HG03039 (cell line): ENCODE results near the gene S100P.
"Not testable (repeated sequence)": the region's sequence is repeated elsewhere in the genome, so short reads cannot be mapped to it uniquely, and the experiment has no call there.

ENCODE experiments used
- ATAC-seq: cut with Tn5 transposase; IDR thresholded peaks from one replicate; pipeline ENCODE4 v1.9.1; 2021; ENCODE audit warnings: mild to moderate bottlenecking, moderate library complexity; ENCODE audit not compliant: unreplicated experiment

Gene S100P

DNA sequence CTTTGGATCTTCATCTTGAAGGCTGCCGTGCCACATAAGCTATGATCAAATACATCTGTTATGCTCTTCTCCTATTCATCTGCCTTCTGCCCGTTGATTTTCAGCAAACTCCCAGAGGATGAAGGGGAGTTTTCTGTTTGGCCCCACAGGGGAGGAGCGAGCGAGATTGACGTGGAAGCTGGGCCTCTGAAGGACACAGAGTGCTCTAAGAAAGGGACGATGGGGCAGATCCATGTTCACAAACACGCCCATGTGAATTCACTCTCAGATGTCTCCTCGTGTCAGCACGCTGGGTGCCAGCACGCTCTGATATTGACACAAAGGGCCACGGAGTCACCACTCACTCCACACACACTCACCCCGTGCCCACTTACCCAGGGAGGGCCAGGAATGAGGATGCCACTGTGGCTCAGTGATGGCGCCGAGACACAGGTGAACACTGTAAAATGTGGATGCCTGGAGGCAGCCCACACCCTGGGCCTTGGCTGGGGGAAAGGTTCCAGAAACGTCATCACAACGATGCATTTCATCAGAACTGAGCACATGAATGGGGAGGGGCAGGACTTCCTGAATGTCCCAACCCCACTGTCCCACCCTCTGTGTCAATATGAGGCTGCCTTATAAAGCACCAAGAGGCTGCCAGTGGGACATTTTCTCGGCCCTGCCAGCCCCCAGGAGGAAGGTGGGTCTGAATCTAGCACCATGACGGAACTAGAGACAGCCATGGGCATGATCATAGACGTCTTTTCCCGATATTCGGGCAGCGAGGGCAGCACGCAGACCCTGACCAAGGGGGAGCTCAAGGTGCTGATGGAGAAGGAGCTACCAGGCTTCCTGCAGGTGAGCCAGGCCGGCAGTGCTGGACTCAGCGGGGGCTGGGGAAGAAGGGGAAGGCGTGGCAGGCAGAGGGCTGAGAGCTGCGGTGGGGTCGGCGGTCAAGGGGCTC, at the start of gene S100P:
Gene S100P, plus strand, starts transcription at position 648 of the 946 bp plus-strand sequence. Its CDS starts 55 bp downstream, at position 703.
- no peak for ATAC-seq

DNA sequence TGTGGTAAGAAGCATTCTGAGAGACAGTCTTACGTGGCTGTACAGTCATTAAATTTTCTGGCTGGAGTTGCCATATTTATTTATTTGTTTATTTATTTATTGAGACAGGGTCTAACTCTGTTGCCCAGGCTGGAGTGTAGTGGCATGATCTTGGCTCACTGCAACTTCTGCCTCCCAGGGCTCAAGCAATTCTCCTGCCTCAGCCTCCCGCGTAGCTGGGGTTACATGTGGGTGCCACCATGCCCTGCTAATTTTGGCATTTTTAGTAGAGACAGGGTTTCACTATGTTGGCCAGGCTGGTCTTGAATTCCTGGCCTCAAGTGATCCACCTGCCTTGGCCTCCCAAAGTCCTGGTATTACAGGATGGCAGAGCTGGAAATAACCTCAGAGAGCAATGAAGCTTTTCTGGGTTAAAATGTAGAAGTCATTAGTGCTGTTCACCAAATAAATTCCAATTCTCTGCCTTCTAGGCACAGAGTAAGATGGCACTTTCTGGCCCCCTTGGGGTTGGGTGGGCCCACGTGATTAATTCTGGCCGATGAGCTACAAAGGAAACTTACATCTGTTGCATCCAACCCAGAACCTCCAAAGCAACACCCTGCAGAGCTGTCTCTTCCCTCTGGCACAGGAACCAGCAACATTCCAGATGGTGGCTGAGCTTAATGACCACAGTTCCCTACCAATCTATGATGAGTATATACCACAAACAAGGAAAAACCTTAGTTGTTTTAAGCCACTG, 48.7 kb upstream of the S100P start:
- no peak for ATAC-seq

DNA sequence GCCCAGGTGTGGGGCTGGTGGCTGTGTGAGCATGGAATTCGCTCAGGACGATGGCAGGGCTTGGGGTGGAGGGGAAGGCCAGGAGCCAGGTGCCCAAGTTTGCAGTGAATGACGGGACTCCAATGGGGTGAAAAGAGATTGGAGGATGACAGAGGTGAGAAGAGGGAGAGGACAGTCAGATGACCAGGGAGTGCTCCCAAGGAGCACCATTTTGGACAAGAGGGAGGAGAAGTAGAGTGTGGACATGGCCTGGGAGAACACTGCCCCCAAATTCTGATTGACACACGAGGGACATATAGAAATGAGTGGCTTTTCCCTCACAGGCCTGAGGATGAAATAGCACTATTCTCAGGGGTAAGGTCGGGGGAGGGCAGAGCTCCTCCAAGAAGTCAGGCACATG, 46.5 kb upstream of the S100P start:
- no peak for ATAC-seq

DNA sequence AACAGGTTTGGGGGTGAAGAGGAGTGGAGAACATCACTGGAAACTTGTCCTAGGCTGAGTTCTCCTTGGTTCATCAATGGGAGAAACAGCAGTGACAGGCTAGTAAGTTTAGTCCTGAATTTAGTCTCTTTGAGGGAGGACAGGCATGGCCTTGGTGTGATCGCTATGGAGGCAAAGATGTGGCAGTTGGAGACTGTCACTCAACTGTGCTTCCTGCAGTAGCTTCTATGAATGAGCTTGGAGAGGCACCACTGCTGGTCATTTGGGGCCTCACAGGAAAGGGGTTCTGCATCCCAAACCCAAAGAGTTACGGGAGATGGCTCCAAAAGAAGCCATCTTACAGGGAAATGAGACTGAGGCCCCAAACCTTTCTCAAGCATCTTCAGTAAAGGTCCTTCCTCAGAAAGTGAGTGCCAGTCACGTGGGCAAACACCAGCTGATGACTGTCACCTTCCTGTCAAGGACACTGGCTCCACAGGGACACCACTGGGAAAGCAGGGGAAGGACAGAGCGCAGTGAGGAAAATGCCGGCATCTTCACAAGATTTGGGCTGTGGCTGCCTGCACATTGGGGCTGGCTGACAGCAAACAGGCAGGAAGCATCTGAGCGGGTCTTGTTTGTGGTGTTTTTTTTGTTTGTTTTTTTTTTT, 46.0 kb upstream of the S100P start:
- no peak for ATAC-seq

DNA sequence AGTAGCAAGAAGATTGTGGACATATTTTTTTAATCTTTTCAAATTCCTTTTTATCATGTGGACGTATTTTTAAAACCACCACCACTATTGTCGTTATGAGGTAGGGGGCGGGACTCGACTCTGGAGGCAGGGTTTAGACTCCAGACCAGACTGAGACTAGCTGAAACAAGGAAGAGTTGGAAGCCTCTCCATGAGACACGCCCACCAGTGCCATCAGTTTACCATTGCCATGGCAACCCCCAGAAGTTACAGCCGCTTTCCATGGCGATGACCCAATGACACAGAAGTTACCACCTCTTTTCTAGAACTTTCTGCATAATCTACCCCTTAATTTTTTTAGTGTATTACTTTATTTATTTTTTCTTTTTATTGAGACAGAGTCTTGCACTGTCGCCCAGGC, 44.5 kb upstream of the S100P start:
- ATAC-seq, result no peak

DNA sequence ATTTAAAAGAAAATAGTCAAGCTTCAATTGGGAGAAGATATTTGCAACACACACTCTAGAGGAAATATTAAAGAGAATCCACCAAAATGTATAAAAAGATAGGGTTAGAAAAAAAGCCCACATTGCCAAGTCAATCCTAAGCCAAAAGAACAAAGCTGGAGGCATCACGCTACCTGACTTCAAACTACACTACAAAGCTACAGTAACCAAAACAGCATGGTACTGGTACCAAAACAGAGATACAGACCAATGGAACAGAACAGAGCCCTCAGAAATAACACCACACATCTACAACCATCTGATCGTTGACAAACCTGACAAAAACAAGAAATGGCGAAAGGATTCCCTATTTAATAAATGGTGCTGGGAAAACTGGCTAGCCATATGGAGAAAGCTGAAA, 39.5 kb upstream of the S100P start:
- not testable (repeated sequence) for ATAC-seq

DNA sequence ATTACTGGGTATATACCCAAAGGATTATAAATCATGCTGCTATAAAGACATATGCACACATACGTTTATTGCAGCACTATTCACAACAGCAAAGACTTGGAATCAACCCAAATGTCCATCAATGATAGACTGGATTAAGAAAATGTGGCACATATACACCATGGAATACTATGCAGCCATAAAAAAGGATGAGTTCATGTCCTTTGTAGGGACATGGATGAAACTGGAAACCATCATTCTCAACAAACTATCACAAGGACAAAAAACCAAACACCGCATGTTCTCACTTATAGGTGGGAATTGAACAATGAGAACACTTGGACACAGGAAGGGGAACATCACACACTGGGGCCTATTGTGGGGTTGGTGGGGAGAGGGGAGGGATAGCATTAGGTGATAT, 38.4 kb upstream of the S100P start:
- not testable (repeated sequence) for ATAC-seq

DNA sequence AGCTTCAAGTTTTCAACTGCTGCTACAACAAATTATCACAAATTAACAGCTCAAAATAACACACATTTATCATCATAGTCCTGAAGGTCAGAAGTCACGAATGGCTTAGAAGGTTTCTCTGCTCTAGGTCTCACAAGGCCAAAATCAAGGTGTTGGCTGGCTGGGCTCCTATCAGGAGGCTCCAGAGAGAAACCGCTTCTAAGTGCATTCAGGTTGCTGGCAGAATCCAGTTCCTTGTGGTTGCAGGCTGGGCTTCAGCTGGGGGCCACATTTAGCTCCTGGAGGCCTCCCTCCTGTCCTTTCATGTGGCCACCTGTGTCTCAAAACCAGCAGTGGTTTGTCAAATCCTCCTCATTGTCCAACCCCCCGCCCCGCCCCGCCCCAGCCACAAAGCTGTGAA, 37.8 kb upstream of the S100P start:
- ATAC-seq, result no peak

DNA sequence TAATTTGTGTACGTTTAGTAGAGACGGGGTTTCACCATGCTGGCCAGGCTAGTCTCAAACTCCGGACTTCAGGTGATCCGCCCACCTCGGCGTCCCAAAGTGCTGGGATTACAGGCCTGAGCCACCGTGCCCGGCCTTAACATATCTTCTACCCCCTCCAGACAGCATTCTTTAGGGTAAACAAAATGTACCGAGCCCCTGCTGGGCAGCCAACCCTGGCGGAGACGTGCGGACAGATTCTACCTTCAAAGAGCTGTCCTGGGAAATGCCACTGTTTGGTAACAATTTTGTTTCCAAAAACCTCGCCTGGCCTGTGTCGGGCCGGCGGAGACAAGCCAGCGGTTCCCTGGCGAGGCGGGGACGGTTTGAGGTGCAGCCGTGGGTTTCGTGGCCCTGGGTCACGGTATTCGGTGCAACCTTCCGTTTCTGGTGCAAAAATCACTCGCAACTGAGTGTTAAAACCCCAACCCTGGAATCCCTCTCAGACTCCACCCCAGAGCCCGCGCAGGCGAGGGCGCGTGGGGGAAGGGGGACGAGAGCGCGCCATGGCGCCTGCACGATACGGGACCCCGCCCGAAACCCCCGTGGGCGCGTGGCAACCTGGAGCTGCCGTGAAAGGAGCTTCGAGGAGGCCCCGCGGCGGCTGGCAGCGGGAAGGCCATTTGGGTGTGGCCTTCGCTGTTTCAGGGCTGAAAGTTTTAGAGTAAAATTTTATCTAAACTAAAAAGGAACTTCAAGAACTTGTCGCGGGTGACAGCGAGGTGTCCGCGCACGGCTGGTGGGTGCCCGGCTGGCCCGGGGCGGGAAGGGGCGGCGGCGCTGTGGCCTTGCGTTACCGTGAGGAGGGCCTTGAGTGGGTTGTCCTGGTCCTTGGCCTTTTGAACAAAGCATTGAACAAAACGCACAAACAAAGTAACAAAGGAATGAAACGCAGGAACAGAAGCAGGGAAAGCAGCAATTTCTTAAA, 36.2 kb upstream of the S100P start:
- no peak for ATAC-seq

DNA sequence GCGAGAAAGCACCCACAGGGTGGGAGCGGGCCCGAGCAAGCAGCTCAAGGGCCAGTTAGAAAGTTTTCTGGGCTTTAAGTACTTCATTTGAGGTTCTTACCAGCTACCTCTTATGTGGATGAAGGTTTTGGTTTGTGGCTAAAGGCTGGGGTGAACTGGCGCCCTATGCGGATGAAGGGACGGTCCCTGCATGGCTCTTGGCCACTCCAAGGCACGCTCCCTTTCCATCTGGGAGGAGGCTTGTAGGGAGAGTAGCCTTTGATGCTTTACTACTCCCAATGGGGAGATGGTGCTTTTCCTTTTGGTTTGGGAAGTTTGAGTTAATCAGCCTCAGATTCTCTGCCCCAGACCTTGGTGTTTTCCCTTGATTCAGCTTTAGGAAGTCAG, 35.5 kb upstream of the S100P start:
- no peak for ATAC-seq

DNA sequence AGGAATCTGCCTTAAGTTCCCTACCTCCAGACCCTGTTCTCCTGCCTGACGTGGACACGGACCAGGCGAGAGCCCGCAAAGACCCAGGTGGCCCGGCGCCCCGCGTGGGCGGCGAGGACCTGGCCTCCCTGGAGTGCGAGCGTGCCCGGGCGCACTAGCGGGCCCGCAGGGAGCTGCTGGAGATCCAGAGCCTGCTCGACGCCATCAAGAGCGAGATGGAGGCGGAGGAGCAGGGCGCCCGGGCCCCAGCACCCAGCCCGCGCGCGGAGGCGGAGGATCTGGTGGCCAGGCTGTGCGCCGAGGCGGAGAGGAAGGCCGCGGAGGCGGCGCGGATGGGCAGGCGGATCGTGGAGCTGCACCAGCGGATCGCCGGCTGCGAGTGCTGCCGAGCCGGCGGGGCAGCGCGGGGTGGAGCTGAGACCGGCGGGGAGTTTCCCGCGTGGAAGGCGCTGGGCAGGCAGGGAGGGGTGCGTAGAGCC, 35.0 kb upstream of the S100P start:
- ATAC-seq, result no peak

DNA sequence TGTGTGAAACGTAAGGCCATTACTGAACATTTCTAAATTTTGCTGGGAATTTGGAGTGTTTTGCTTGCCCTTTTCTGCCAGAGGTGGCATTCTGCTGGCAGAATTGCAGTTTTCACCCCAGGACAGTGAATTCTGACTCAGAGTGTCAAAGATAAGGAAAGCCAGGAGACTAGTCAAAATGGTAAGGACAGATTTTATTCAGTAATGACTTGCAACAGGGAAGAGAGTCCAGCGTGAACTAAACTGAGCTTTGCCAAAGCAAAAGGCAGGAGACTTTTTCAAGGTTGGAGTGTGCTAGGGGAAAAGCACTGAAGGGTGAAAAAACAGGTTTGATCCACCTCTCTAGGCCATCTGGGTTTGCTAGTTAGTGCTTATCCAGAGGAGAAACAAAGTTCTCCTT, 33.8 kb upstream of the S100P start:
- ATAC-seq, result no peak

DNA sequence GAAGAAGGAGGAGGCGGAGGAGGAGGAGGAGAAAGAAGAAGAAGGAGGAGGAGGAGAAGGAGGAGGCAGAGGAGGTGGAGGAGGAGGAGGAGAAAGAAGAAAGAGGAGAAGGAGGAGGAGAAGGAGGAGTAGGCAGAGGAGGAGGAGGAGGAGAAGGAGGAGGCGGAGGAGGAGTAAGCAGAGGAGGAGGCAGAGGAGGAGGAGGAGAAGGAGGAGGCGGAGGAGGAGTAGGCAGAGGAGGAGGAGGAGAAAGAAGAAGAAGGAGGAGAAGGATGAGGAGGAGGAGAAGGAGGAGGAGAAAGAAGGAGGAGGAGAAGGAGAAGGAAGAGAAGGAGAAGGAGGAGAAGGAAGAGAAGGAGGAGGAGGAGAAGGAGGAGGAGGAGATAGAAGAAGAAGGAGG, 33.2 kb upstream of the S100P start:
- no peak for ATAC-seq

DNA sequence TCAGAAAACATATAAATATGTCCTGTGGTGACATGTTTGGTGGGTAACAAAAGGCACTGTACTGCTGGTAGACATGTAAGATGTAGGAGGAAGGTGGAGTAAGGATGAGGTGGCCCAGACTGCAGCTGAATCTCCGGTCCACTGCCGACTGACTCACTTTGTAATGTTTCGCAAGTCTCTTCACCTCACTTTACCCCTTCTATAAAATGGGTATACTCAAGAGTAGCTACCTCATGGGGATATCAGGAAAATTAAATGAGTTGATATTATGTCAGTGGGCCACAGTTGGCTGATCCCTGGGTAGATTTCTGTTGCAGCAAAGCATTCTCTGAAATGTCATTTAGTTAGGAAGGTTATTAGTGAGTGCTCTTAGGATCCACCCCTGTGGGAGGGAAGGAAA, 31.1 kb upstream of the S100P start:
- ATAC-seq, result no peak

DNA sequence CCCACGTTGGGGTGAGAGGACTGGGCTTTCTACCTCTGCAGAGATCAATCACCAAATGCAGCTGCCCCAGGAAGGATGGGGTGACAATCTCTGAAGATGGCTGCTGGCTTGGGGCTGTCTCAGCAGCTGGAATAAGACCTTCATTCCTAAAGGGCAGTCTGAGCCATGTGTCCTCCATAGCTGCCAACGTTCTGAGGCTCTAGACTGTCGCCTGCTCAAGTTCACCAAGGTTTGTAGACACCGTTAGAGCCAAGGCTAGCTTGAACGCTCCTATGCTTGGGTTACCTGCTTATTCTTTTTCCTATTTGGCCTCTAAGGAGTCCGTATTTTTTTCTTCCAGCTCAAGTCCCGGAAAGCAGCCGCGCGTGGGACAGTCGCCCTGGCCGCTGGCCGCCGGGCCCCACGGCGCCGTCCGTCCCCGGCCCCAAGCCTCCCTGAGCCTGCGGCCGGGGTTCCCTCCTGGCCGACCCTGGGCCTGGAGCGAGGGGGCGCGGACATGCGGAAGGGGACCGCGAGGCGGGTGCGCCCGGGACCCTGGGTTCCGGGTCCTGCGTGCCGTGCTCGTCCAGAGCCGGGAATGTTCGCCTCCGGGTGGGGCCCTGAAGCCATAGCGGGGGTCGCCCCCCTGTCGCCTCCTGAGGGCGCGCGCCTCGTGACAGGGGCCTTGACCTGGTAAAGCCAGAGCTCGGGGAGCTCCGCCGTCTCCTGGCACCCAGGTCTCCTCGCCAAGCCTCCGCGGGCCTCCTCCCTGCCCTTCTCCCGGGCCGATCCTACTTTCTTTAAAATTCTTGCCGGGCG, 29.9 kb upstream of the S100P start:
- no peak for ATAC-seq

DNA sequence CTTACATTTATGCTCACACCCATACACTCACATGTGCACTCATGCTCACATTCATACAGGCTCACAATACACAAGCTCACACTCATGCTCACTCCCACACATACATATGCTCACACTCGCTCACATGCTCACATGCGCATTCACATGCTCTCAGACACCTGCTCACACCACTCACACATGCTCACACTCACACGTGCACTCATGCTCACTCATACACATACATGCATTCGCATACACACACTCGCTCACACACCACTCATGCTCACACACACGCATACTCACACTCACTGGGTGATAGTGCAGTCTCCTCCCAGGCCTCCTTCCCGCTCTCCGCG, 28.4 kb upstream of the S100P start:
- no peak for ATAC-seq

DNA sequence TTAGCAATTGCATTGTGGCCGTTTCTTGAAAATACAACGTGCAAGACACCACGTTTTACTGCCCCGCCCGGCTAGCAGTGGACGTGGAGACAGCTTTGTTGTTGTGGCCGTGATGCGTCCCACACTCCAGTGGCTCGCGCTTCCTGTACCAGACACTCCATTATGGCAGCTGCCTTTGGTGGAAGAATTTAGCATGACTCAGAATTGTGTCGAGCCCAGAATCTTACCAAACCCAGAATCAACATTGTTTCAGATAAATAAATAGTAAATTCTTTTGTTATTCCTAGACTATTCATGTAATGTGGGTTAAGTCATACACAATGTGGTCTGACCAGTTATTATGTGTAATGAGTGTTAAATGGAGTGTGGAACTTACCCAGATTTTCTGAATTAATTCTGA, 25.3 kb upstream of the S100P start:
- ATAC-seq, result no peak

DNA sequence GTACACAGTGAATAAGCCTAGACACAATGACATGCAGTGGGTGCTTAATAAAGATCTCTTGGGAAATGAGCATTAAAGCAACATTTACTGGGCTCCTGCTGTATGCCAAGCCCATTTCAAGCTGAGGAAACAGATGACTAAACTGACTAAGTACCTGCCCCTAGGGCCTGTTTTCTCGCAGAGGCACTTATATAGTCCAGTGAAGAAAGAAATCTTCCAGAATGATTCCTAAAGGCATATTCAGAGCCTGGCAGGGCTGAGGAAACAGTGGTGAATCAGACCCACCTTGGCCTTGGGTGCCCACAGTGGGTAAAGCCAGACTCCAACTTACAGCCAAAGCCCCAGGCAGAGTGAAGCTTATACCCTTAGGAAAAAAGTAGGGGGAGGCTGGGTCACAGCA, 22.0 kb upstream of the S100P start:
- ATAC-seq, result no peak

DNA sequence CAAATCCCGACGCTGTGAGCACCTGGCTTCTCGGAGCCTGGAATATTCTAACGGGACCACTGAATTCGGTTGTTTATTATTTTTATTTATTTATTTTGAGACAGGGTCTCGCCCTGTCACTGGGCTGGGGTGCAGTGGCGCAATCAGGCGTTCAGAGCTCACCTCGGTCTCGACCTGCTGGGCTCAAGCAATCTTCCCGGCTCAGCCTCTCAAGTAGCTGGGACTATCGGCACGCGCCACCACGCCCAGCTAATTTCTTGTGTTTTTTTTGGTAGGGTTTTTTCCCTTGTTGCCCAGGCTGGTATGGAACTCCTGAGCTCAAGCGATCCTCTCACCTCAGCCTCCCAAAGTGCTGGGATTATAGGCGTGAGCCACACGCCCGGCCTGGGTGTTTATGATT, 21.5 kb upstream of the S100P start:
- no peak for ATAC-seq
